Measurements from ENCODE around the gene TH. TPM values are rescaled to one million over a fixed set of nuclear protein-coding genes. Genes with fewer than 3 reads are reported as not detected.

The TH gene
- total and polyA plus RNA-seq, 9 of the 15 experiments (the other 6 are each of a cell fraction or from before 2014, with no cell fraction given), result not detected

- TF ChIP-seq, protein P1, sequence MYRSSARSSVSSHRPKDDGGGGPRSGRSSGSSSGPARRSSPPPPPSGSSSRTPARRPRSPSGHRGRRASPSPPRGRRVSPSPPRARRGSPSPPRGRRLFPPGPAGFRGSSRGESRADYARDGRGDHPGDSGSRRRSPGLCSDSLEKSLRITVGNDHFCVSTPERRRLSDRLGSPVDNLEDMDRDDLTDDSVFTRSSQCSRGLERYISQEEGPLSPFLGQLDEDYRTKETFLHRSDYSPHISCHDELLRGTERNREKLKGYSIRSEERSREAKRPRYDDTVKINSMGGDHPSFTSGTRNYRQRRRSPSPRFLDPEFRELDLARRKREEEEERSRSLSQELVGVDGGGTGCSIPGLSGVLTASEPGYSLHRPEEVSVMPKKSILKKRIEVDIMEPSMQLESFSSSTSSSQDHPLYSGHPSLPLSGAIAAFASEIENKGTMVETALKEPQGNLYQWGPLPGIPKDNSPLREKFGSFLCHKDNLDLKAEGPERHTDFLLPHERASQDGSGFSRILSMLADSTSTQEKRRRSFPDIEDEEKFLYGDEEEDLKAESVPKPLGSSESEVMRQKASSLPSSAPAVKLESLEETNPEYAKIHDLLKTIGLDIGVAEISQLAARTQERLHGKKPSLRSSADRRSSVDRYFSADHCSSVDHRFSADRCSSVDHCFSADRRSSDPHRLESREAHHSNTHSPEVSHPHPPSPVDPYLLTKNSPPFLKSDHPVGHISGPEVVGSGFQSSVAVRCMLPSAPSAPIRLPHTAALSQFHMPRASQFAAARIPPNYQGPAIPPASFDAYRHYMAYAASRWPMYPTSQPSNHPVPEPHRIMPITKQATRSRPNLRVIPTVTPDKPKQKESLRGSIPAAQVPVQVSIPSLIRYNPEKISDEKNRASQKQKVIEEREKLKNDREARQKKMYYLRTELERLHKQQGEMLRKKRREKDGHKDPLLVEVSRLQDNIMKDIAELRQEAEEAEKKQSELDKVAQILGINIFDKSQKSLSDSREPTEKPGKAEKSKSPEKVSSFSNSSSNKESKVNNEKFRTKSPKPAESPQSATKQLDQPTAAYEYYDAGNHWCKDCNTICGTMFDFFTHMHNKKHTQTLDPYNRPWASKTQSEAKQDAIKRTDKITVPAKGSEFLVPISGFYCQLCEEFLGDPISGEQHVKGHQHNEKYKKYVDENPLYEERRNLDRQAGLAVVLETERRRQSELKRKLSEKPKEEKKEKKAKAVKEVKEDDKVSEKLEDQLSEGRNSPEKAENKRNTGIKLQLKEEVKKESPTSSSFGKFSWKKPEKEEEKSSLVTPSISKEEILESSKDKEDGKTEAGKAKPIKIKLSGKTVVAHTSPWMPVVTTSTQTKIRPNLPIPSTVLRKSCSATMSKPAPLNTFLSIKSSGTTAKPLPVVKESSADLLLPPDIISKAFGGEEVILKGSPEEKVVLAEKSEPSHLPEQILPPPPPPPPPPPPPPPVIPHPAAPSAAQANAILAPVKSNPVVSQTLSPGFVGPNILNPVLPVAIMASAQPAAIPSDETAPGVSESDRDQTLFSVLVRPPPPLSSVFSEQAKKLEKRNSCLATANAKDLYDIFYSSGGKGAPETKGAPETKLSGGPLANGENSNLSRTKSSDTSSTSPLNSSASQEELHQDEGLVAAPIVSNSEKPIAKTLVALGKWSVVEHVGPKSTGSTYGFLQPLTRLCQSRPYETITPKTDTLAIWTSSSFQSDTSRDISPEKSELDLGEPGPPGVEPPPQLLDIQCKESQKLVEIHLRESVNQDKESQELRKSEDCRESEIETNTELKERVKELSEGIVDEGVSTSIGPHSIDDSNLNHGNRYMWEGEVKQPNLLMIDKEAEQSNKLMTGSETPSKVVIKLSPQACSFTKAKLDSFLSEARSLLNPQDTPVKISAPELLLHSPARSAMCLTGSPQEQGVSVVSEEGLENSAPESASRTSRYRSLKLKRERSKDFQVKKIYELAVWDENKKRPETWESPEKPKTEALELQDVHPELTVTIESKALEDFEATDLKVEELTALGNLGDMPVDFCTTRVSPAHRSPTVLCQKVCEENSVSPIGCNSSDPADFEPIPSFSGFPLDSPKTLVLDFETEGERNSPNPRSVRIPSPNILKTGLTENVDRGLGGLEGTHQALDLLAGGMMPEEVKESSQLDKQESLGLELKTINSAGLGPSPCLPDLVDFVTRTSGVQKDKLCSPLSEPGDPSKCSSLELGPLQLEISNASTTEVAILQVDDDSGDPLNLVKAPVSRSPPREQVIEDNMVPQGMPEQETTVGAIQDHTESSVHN (IDR thresholded peaks at IDR 0.05; ENCODE audit: borderline replicate concordance in 1 of 2, low read depth in 1 of 2), result no peak
- TF ChIP-seq NUFIP1 (IDR thresholded peaks at IDR 0.05; ENCODE audit: partially characterized antibody) (no peak), HINFP (tag; conservative IDR thresholded peaks at IDR 0.05; ENCODE audit: low read depth) (no peak), ZNF347 (CRISPR knock-in tag; IDR thresholded peaks at IDR 0.05; ENCODE audit: low read depth) (no peak), PHF21A (IDR thresholded peaks at IDR 0.05; ENCODE audit: borderline replicate concordance, low read depth) (no peak), ZBED1 (IDR thresholded peaks at IDR 0.05) (no peak), ZNF253 (CRISPR knock-in tag; conservative IDR thresholded peaks at IDR 0.05) (no peak), ATF3 (IDR thresholded peaks at IDR 0.05) (no peak), ATF3 (CRISPR knock-in tag; conservative IDR thresholded peaks at IDR 0.05) (no peak), NFE2L1 (tag; IDR thresholded peaks at IDR 0.05; ENCODE audit: borderline replicate concordance, low read depth) (no peak), ZNF507 (tag; conservative IDR thresholded peaks at IDR 0.05) (no peak)
These were observed 41.0 kb upstream of the TH start (continued) for GRCh38 chr11:2212411-2213251.

All from K562 (cell line).